ENCODE data around the gene CEBPZ. TPM values are rescaled to one million over a fixed set of nuclear protein-coding genes. Genes with fewer than 3 reads are reported as not detected.

Gene CEBPZ
- total and polyA plus RNA-seq, 2 donors (not counting 3 experiments of a cell fraction or from before 2014, with no cell fraction given) = 3.6 to 46.9 TPM

GRCh38 chr2:37224063-37224462 lies 7.3 kb downstream of the CEBPZ start:
- intact Hi-C loops (cut with micrococcal nuclease) = no loop called here
- no peaks in the 10 kb centered on the region for H3K4me1 ChIP-seq (ENCODE audit: control insufficient read depth, extremely low read depth, insufficient read depth, low read length)
- no peak overlapping the region for H3K4me2 ChIP-seq (ENCODE audit: insufficient read depth, low read length)
- peaks cover 36% of the 10 kb centered on the region for H3K79me2 ChIP-seq (ENCODE audit: control insufficient read depth, insufficient read depth, low read length)
- H3K4me3 ChIP-seq (replicated peaks in 1 of 3; ENCODE audit: insufficient read depth in 1 of 3, low read depth in 1 of 3, low read length in 3 of 3) = no peak overlapping the region
- no peak overlapping the region for H2AFZ ChIP-seq (ENCODE audit: low read depth, low read length)
- H3K36me3 ChIP-seq (ENCODE audit: control insufficient read depth in 2 of 2, extremely low read depth in 1 of 2, insufficient read depth in 2 of 2, low read length in 2 of 2) = peaks cover 9 to 12% of the 10 kb centered on the region in 2 experiments
- H3K27me3 ChIP-seq (ENCODE audit: control insufficient read depth in 2 of 2, insufficient read depth in 2 of 2, low read length in 2 of 2) = no peaks in the 10 kb centered on the region
- no TSS peak for BruUV-seq (replicated peaks)
- FAIRE-seq = no peak
- ChIA-PET CTCF (interaction anchor here (1.5 kb wide), 1 partner anchor 653 kb away, joined by 4 read pairs; no protein-coding TSS in a partner anchor), POLR2A (no interaction called here)
- H3K9ac ChIP-seq (replicated peaks; ENCODE audit: extremely low read depth, insufficient read depth, low read length) = no peak overlapping the region
- H3K9me1 ChIP-seq (replicated peaks; ENCODE audit: control insufficient read depth, extremely low read depth, insufficient read depth, low read length) = no peaks in the 10 kb centered on the region
- DNase-seq (ENCODE audit: low read depth, low spot score) = no peak
- no peaks in the 10 kb centered on the region for H4K20me1 ChIP-seq (replicated peaks; ENCODE audit: control insufficient read depth, extremely low read depth, insufficient read depth, low read length)
- dilution Hi-C loops (cut with MboI; ENCODE audit: extremely low pct_ligation_motif_present, low sequenced_read_pairs) = no loop called here
- no peak overlapping the region for H3K27ac ChIP-seq (ENCODE audit: insufficient read depth, low read depth, low read length)
- TF ChIP-seq JUN (IDR thresholded peaks at IDR 0.05; ENCODE audit: borderline replicate concordance, insufficient read depth, insufficient read length, low read depth) (no peak), EZH2 (IDR thresholded peaks at IDR 0.05; ENCODE audit: borderline replicate concordance, low read depth, low read length, severe bottlenecking) (no peak), MYC (IDR thresholded peaks at IDR 0.05; ENCODE audit: low read depth, low read length) (no peak)
- H3K9me3 ChIP-seq (replicated peaks; ENCODE audit: control insufficient read depth, insufficient read depth, low read length) = no peaks in the 10 kb centered on the region

- no peaks in the 10 kb centered on the region for H3K27me3 ChIP-seq (ENCODE audit: control insufficient read depth in 2 of 2, insufficient read depth in 2 of 2, low read length in 2 of 2)
- TF ChIP-seq POLR2AphosphoS5 (IDR thresholded peaks at IDR 0.05; ENCODE audit: insufficient read depth, low read depth, low read length) = no peak
- TF ChIP-seq JUN (IDR thresholded peaks at IDR 0.05; ENCODE audit: borderline replicate concordance, insufficient read depth, insufficient read length, low read depth) = no peak
- TF ChIP-seq FOS (IDR thresholded peaks at IDR 0.05; ENCODE audit: borderline replicate concordance, insufficient read depth, low read length) = no peak
- TF ChIP-seq MYC (IDR thresholded peaks at IDR 0.05; ENCODE audit: low read depth, low read length) = no peak
- no peak for TF ChIP-seq EZH2 (IDR thresholded peaks at IDR 0.05; ENCODE audit: borderline replicate concordance, low read depth, low read length, severe bottlenecking)
- TF ChIP-seq MAX (IDR thresholded peaks at IDR 0.05; ENCODE audit: insufficient read depth, insufficient read length) = no peak
- ChIA-PET CTCF (interaction anchor here (1.5 kb wide), 1 partner anchor 654 kb away, joined by 4 read pairs; no protein-coding TSS in a partner anchor), POLR2A (no interaction called here)
- no peaks in the 10 kb centered on the region for H4K20me1 ChIP-seq (replicated peaks; ENCODE audit: control insufficient read depth, extremely low read depth, insufficient read depth, low read length)
- H3K4me3 ChIP-seq (replicated peaks in 1 of 3; ENCODE audit: insufficient read depth in 1 of 3, low read depth in 1 of 3, low read length in 3 of 3) = no peak overlapping the region
- peaks cover 28% of the 10 kb centered on the region for H3K79me2 ChIP-seq (ENCODE audit: control insufficient read depth, insufficient read depth, low read length)
- H2AFZ ChIP-seq (ENCODE audit: low read depth, low read length) = no peak overlapping the region
- no peaks in the 10 kb centered on the region for H3K4me1 ChIP-seq (ENCODE audit: control insufficient read depth, extremely low read depth, insufficient read depth, low read length)
- intact Hi-C loops (cut with micrococcal nuclease) = no loop called here
- no peaks in the 10 kb centered on the region for H3K9me1 ChIP-seq (replicated peaks; ENCODE audit: control insufficient read depth, extremely low read depth, insufficient read depth, low read length)
- H3K27ac ChIP-seq (ENCODE audit: insufficient read depth, low read depth, low read length) = no peak overlapping the region
- dilution Hi-C loops (cut with MboI; ENCODE audit: extremely low pct_ligation_motif_present, low sequenced_read_pairs) = no loop called here
- H3K4me2 ChIP-seq (ENCODE audit: insufficient read depth, low read length) = no peak overlapping the region
- H3K9me3 ChIP-seq (replicated peaks; ENCODE audit: control insufficient read depth, insufficient read depth, low read length) = no peaks in the 10 kb centered on the region
- BruUV-seq (replicated peaks) = no TSS peak
- FAIRE-seq (no peak), DNase-seq (ENCODE audit: low read depth, low spot score) (no peak)
- H3K36me3 ChIP-seq (ENCODE audit: control insufficient read depth in 2 of 2, extremely low read depth in 1 of 2, insufficient read depth in 2 of 2, low read length in 2 of 2) = peaks cover 6 to 7% of the 10 kb centered on the region in 2 experiments
- no peak overlapping the region for H3K9ac ChIP-seq (replicated peaks; ENCODE audit: extremely low read depth, insufficient read depth, low read length)
Measured at GRCh38 chr2:37223131-37223530, 8.3 kb downstream of the CEBPZ start.
